GM21786 (cell line): ENCODE results near the gene CGB1.
"Not testable (repeated sequence)": the region's sequence is repeated elsewhere in the genome, so short reads cannot be mapped to it uniquely, and the experiment has no call there.

Experiments used
- ATAC-seq: cut with Tn5 transposase; IDR thresholded peaks from one replicate; pipeline ENCODE4 v1.9.1; 2021; ENCODE audit not compliant: unreplicated experiment

Gene CGB1

DNA sequence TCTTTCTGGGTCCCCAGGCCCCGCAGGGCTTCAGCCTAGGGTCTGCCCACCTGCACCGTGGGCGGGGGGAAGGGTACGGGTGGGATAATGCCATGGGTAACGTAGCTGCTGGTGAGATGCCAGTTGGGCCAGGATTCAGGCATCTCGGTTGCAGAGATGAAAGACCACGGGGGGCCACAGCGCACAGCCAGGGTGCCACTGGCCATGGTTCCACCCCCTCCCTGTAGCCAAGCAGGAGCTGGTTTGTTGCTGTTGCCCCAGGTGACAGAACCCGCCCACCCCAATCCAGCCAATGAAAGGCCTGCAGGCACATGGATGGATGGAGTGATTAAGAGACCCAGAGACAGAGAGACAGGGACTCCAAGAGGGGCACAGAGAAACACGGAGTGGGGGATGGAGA, 21.9 kb upstream of the CGB1 start:
- ATAC-seq = no peak

DNA sequence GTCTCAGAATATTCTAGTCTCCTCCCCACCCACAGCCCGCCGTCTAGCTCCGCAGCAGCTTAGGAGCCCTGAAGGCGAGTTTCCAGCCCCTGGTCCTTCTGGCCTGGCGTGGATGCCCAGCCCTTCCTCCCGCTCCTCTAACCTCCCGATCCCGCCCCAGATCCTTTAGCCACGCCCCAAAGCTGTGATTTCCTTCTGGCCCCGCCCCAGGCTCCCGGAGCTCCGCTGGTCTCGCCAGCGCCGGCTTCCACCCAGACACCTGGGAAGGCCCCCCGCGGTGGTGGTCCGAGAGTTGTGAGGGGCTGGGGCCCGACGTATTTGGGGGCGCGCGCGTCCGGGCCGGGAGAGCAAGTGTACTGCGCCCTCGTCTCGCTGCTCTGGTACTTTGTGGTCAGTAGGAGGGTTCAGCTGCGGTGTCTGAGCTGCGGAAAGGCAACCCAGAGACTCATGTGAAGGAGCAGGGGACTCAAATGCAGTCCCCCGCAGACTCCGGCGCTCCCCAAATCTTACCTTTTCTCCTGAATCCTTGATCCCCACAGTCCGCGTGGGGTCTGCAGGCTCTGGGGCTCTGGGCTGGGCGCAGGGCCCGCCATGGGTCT, 21.0 kb upstream of the CGB1 start, which contains the start of gene CGB7:
Gene CGB7 (minus strand): TSS at position 114 of the 599 bp plus-strand sequence. CDS start 2,374 bp downstream, outside the sequence.
- no peak for ATAC-seq

DNA sequence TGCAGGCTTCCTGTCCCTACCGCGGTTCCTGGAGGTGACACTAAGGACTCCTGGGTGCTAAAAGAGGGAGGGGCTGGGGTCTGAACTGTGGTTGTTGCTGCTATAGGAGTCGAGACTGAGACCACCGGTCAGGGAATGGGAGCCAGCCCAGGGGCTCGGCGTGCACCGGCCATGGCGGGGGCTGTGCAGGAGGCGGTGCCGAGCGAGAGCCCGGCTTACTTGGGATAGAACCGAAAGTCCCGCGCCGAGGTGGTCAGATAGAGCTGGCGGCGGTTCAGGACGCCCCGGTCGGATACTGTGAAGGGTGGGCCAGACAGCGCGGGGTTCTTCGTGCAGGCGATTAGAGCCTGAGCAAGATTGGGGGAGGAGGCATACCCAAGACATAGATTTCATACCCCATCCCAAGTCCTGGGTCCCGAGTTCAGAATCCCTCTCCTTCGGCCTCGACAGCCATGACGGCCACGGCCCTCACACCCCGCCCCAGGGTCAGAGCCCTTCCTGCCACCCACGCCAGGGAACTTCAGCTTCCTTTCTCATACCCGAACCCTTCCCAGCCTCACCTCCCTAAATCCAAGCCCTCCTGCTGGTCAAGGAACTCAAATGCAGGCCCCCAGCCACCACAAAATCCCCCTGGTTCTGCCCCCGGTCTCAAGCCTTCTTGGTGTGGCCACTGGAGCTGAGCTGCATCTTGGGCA, 20.4 kb upstream of the CGB1 start:
- ATAC-seq = not testable (repeated sequence)

DNA sequence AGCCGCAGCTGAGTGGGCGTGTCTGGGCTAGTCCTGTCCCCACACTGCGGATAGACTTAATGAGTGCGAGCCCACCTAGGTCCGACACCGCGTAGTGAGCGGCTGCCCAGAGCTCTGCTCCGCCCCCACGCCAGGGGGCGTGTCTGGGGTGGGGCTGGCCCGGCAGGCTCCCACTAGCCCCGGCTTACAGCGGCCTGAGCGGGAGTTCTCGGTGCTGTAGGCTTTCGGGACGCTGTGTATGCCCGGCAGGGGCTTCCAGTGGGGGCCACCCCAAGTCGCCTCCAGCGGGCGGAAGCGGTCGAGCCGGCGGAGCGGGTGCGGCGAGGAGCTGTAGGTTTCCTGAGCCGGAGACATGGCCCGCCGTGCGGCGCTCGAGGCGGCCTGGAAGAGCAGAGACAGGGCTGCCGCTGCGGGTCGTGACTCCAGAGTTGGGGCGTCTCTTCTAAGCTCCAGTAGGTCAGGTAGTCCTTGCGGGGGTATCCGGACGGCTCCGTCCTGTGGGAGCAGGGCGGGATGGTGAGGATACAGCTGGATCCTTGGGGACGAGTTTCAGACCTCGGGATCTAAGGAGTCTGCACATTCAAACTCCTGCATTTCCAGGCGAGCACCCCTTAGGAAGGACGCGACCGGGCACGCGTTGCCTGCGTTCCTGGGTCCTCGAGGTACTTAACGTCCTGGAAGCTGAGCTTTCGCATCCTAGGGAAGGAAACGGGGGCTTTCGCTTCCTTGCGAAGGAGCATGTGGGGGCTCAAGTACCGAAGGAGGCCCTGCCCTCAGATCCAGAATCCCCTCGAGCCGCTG, 19.6 kb upstream of the CGB1 start:
- ATAC-seq = no peak

DNA sequence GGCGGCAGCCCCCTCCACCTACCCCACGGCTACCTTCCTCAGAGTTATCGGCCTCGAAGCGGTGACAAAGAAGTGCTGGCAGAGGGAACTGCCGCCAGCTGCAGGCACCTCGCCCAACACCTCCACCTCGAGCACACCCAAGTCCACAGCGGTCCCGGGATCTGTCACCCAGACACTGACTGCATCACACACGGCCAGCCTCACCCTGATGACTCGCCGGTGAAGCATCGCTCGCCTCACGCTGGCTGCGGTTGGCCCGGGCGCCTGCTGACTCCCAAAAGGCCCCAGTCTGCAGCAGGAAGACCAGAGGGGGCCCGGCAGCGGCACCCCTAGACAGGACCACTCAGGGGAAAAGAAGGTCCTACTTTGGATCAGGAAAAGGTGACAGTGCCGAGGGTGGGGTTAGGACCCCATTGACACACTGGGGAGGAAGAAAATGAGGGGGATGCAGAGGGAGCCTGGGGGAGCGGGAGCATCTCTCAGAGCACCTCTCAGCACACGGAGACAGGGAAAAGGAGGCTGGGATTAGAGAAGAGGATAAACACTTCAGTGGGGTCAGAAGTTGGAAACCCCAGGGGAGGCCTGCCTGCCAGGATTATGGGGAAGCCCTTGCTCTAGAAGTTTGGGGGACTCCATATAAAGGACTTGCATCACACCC, 13.8 kb upstream of the CGB1 start:
- ATAC-seq = not testable (repeated sequence)

DNA sequence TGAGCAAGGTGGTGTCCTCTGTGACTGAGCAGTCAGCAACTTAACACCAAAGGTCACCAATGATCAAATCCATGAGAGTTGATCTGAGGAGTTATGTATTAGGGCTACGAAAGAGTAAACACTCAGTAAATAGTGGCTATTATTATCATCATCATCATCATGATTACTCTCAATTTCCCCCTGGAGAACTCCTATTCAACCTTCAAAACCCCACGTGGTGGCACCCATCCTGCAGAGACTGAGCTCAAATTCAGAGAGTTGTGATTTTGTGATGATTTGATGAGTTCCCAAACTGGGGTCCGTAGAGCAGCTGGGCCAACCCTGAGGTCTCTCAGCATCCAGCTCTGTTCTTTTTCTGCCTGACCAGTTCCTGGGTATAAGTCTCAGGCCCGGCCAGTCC, 13.1 kb upstream of the CGB1 start:
- ATAC-seq = not testable (repeated sequence)

DNA sequence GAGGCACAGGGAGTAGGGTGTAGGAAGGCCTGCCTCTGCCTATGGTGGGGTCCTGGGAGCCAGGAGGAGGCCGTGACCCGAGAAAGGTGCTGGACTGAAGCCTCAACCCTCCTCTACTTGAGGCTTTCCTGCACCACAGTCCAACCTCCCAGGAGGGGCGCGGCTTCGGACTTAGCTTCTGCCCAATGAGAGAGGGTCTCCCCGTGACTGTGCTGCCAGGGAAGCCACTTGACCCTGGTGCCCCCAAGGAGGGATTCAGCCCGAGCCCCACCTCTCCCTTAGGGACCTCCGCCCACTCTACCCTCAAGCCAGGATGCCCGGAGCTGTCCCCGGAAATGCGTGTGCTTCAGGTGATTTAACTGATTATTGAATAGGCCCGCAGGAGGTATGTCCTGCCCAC, 12.3 kb upstream of the CGB1 start, which contains the start of gene CGB8:
Gene CGB8 (minus strand): TSS at position 101 of the 400 bp plus-strand sequence. CDS start 372 bp downstream, outside the sequence.
- ATAC-seq = not testable (repeated sequence)

DNA sequence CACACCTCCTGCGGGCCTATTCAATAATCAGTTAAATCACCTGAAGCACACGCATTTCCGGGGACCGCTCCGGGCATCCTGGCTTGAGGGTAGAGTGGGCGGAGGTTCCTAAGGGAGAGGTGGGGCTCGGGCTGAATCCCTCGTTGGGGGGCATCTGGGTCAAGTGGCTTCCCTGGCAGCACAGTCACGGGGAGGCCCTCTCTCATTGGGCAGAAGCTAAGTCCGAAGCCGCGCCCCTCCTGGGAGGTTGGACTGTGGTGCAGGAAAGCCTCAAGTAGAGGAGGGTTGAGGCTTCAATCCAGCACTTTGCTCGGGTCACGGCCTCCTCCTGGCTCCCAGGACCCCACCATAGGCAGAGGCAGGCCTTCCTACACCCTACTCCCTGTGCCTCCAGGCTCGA, 6.9 kb upstream of the CGB1 start, which contains the start of gene CGB5:
Gene CGB5 (plus strand): TSS at position 301 of the 400 bp plus-strand sequence. CDS start 362 bp downstream, outside the sequence.
- ATAC-seq = not testable (repeated sequence)

DNA sequence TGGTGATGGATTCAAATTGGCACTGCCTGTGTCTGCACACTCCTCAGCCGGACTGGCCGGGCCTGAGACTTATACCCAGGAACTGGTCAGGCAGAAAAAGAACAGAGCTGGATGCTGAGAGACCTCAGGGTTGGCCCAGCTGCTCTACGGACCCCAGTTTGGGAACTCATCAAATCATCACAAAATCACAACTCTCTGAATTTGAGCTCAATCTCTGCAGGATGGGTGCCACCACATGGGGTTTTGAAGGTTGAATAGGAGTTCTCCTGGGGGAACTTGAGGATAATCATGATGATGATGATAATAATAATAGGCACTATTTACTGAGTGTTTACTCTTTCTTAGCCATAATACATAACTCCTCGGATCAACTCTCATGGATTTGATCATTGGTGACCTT, 6.0 kb upstream of the CGB1 start:
- not testable (repeated sequence) for ATAC-seq

DNA sequence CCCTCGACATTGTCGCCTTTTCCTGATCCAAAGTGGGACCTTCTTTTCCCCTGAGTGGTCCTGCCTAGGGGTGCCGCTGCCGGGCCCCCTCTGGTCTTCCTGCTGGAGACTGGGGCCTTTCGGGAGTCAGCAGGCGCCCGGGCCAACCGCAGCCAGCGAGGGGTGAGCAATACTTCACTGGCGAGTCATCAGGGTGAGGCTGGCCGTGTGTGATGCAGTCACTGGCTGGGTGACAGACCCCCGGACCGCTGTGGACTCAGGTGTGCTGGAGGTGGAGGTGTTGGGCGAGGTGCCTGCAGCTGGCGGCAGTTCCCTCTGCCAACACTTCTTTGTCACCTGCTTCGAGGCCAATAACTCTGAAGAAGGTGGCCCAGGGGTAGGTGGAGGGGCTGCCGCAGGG, 5.5 kb upstream of the CGB1 start:
- no peak for ATAC-seq

DNA sequence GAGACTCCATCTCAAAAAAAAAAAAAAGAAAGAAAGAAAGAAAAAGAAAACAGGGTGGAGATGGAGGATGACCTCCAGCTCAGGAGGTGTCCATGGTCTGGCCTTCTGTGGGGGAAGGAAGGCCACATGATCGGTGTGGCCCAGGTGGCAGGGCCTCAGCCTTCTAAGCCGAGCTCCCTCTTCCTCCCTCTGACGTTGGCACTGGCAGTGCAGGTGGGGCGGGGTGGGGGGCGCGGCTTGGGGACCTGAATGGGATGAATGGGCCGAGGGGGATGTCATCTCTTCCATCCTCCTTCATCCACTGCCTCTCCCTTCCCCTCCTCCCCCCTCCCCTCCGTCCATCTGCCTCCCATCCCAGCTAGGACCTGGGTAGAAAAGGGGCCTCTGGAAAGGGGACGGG, 3.0 kb upstream of the CGB1 start:
- not testable (repeated sequence) for ATAC-seq

DNA sequence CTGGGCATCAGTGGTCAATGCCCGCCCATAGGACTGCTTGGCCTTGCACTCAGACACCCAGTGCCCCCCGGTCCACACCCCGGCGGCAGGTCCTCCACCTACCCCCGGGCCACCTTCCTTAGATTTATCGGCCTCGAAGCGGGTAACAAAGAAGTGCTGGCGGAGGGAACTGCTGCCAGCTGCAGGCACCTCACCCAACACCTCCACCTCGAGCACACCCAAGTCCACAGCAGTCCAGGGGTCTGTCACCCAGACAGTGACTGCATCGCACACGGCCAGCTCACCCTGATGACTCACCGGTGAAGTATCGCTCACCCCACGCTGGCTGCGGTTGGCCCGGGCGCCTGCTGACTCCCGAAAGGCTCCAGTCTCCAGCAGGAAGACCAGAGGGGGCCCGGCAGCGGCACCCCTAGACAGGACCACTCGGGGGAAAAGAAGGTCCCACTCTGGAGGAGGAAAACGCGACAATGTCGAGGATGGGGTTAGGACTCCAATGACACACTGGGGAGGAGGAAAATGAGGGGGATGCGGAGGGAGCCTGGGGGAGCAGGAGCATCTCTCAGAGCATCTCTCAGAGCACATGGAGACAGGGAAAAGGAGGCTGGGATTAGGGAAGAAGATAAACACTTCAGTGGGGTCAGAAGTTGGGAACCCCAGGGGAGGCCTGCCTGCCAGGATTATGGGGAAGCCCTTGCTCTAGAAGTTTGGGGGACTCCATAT, 2.0 kb upstream of the CGB1 start:
- not testable (repeated sequence) for ATAC-seq

DNA sequence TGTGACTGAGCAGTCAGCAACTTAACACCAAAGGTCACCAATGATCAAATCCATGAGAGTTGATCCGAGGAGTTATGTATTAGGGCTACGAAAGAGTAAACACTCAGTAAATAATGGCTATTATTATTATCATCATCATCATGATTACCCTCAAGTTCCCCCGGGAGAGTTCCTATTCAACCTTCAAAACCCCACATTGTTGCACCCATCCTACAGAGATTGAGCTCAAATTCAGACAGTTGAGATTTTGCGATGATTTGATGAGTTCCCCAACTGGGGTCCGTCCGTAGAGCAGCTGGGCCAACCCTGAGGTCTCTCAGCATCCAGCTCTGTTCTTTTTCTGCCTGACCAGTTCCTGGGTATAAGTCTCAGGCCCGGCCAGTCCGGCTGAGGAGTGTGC, 1.4 kb upstream of the CGB1 start:
- ATAC-seq = not testable (repeated sequence)

DNA sequence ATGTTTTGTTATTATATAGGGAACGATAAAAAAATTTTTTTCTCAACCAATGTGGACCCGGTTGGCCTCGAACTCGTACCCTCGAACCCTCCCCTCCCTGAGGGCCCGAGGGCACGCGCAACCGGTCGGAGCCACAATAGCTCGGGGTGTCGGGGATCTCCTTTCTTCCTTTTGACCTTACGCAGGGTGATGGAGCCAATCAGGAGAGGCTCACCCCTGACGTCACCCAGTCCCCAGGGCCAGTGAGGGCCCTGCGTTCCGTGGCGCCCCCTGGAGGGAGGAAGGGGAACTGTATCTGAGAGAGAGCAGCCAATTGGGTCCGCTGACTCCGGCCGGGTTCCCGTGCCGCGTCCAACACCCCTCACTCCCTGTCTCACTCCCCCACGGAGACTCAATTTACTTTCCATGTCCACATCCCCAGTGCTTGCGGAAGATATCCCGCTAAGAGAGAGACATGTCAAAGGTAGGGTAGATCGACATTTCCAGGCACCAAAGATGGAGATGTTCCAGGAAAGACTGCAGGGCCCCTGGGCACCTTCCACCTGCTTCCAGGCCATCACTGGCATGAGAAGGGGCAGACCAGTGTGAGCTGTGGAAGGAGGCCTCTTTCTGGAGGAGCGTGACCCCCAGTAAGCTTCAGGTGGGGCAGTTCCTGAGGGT, 4.9 kb downstream of the CGB1 start, which contains the start of gene CGB2:
Gene CGB2 (plus strand): TSS at position 249 of the 660 bp plus-strand sequence. CDS start 206 bp downstream, at position 455.
- ATAC-seq = not testable (repeated sequence)

DNA sequence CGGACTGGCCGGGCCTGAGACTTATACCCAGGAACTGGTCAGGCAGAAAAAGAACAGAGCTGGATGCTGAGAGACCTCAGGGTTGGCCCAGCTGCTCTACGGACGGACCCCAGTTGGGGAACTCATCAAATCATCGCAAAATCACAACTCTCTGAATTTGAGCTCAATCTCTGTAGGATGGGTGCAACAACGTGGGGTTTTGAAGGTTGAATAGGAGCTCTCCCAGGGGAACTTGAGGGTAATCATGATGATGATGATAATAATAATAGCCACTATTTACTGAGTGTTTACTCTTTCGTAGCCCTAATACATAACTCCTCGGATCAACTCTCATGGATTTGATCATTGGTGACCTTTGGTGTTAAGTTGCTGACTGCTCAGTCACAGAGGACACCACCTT, 6.4 kb downstream of the CGB1 start:
- ATAC-seq = not testable (repeated sequence)

DNA sequence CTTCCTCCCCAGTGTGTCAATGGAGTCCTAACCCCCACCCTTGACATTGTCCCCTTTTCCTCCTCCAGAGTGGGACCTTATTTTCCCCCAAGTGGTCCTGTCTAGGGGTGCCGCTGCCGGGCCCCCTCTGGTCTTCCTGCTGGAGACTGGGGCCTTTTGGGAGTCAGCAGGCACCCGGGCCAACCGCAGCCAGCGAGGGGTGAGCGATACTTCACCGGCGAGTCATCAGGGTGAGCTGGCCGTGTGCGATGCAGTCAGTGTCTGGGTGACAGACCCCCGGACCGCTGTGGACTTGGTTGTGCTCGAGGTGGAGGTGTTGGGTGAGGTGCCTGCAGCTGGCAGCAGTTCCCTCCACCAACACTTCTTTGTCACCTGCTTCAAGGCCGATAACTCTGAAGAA, 6.9 kb downstream of the CGB1 start:
- not testable (repeated sequence) for ATAC-seq

DNA sequence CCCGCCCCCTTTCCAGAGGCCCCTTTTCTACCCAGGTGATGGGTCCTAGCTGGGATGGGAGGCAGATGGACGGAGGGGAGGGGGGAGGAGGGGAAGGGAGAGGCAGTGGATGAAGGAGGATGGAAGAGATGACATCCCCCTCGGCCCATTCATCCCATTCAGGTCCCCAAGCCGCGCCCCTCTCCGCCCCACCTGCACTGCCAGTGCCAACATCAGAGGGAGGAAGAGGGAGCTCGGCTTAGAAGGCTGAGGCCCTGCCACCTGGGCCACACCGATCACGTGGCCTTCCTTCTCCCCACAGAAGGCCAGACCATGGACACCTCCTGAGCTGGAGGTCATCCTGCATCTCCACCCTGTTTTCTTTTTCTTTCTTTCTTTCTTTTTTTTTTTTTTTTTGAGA, 8.0 kb downstream of the CGB1 start:
- ATAC-seq = not testable (repeated sequence)

DNA sequence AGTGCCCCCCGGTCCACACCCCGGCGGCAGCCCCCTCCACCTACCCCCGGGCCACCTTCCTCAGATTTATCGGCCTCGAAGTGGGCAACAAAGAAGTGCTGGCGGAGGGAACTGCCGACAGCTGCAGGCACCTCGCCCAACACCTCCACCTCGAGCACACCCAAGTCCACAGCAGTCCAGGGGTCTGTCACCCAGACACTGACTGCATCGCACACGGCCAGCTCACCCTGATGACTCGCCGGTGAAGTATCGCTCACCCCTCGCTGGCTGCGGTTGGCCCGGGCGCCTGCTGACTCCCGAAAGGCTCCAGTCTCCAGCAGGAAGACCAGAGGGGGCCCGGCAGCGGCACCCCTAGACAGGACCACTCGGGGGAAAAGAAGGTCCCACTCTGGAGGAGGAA, 11.1 kb downstream of the CGB1 start:
- ATAC-seq = not testable (repeated sequence)

DNA sequence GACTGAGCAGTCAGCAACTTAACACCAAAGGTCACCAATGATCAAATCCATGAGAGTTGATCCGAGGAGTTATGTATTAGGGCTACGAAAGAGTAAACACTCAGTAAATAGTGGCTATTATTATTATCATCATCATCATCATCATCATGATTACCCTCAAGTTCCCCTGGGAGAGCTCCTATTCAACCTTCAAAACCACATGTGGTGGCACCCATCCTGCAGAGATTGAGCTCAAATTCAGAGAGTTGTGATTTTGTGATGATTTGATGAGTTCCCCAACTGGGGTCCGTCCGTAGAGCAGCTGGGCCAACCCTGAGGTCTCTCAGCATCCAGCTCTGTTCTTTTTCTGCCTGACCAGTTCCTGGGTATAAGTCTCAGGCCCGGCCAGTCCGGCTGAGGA, 11.6 kb downstream of the CGB1 start:
- ATAC-seq = not testable (repeated sequence)

DNA sequence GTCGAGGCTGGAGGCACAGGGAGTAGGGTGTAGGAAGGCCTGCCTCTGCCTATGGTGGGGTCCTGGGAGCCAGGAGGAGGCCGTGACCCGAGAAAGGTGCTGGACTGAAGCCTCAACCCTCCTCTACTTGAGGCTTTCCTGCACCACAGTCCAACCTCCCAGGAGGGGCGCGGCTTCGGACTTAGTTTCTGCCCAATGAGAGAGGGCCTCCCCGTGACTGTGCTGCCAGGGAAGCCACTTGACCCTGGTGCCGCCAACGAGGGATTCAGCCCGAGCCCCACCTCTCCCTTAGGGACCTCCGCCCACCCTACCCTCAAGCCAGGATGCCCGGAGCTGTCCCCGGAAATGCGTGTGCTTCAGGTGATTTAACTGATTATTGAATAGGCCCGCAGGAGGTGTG, 12.5 kb downstream of the CGB1 start, which contains the start of gene CGB3:
Gene CGB3 (minus strand): TSS at position 101 of the 400 bp plus-strand sequence. CDS start 362 bp downstream, outside the sequence.
- not testable (repeated sequence) for ATAC-seq
